ENCODE data around the gene SPOCK1. TPM values are rescaled to one million over a fixed set of nuclear protein-coding genes. Genes with fewer than 3 reads are reported as not detected.

SPOCK1 gene
- total RNA-seq, 4 donors from 2014 or later, result 46.5 to 52.7 (median 51.4) TPM

DNA sequence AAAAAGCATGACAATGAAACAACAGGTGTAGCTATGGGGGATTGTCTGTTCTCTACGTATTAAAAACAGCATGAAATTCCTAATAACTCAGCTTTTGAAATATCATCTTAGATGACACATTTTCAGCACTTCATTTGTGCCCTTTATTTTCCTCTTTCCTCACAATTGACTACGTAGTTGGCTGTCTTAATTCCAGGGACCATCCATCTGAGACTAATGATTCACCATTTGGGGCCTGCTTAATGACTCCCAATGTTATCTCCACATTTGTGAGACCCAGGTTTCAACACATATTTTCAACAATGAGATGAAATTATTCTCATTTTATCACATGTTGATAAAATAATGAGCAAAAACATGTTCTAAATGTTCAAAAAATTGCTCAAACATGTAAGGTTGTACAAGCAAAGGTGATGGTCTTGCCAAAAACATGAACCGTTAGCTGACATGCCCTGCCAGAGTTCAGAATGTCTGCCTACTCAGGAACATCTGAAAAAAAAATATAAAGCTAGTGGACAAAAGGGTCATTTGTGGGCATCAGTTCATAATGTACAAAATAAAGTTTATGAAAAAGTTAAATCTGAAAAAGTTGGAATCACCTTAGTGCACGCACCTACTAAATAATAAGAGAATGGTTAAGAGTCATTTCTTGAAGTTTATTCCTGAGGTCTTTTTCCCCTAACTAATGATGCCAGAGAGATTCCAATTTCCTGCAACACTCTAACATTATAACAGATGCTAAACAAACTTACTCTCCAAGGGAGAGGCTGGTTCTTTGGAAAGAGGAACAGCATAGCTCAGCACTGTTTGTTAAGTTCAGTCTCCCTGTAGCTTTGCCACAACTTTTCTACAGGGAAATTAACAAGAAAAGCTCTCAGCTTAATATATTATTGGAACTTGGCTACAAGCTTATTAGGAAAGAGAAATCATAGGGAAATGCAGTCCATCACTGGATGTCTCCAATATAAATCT lies 275.5 kb downstream of the SPOCK1 start:
- TF ChIP-seq, protein P1, sequence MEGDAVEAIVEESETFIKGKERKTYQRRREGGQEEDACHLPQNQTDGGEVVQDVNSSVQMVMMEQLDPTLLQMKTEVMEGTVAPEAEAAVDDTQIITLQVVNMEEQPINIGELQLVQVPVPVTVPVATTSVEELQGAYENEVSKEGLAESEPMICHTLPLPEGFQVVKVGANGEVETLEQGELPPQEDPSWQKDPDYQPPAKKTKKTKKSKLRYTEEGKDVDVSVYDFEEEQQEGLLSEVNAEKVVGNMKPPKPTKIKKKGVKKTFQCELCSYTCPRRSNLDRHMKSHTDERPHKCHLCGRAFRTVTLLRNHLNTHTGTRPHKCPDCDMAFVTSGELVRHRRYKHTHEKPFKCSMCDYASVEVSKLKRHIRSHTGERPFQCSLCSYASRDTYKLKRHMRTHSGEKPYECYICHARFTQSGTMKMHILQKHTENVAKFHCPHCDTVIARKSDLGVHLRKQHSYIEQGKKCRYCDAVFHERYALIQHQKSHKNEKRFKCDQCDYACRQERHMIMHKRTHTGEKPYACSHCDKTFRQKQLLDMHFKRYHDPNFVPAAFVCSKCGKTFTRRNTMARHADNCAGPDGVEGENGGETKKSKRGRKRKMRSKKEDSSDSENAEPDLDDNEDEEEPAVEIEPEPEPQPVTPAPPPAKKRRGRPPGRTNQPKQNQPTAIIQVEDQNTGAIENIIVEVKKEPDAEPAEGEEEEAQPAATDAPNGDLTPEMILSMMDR (IDR thresholded peaks at IDR 0.05), result no peak
- peak; percentile 45 for TF ChIP-seq POLR2AphosphoS5 (IDR thresholded peaks at IDR 0.05)
- no peak for TF ChIP-seq POLR2A (IDR thresholded peaks at IDR 0.05)
- no peak for TF ChIP-seq EP300 (IDR thresholded peaks at IDR 0.05)
- peak; percentile 85 for ATAC-seq
- peaks cover 0 to 14% (median 0%) of the 10 kb centered on the region in 3 donors for H3K4me1 ChIP-seq
- no peaks in the 10 kb centered on the region for H3K36me3 ChIP-seq
- H3K27me3 ChIP-seq, result no peaks in the 10 kb centered on the region
- H3K9me3 ChIP-seq, result no peaks in the 10 kb centered on the region
- H3K27ac ChIP-seq, result peak overlapping the region in 3 of 4 donors; percentile 21 to 62 (median 56)
- H3K4me3 ChIP-seq, result no peak overlapping the region
- 64 to 67% methylated on average over 4 of the region's 4 CpGs for WGBS, 2 donors (ENCODE audit: low coverage in 1 of 2)

DNA sequence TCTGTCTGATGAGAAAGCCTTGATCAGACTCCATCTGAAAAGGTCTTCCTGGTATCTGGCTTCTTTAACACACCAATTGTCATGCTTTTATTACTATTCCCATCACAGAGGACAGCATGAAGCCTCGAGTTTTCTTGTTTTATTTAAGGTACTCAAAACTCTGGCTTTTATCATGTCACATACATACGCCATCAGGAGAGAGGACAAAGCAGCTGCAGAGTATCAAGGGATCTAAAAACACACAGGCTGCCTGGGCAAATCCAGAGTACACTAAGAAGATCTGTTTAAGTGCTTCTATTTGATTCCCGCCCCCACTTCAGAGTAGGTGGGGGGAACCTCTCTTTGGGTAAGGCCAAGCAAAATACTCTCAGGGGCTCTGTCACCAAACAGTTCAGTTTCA lies 277.2 kb downstream of the SPOCK1 start:
- no peaks in the 10 kb centered on the region for H3K27me3 ChIP-seq
- H3K36me3 ChIP-seq, result no peaks in the 10 kb centered on the region
- no peak overlapping the region for H3K4me3 ChIP-seq
- no peak for ATAC-seq
- WGBS, 2 donors (ENCODE audit: low coverage in 1 of 2), result 0 to 36% methylated on average over 1 to 3 of the region's 3 CpGs
- H3K9me3 ChIP-seq, result no peaks in the 10 kb centered on the region
- peak overlapping the region in 1 of 4 donors; percentile 54 for H3K27ac ChIP-seq
- H3K4me1 ChIP-seq, result peaks cover 0 to 17% (median 0%) of the 10 kb centered on the region in 3 donors
- TF ChIP-seq POLR2AphosphoS5 (IDR thresholded peaks at IDR 0.05), result no peak
- TF ChIP-seq EP300 (IDR thresholded peaks at IDR 0.05), result no peak
- TF ChIP-seq, protein P1 (IDR thresholded peaks at IDR 0.05), result no peak
- no peak for TF ChIP-seq POLR2A (IDR thresholded peaks at IDR 0.05)

DNA sequence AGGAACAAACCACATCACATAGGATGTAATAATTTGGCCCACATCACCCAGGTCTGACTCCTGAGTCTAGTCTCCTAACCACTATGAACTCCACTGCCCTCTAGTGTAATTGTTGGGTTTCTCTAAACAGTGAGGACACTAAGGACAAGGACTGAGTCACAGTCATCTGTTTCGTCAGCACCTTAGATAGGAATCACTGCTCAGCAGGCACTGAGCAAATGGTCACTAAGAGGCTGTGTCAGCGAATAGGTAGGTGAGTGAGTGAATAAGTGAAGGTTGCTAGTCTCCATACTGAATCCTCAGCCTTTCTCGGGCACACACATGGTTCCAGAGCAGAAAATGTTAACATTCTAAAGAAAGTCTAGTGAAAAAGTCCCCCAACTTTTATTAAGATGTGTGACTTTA lies 278.6 kb downstream of the SPOCK1 start:
- Histone ChIP-seq H3K27me3 (no peaks in the 10 kb centered on the region), H3K4me3 (no peak overlapping the region), H3K36me3 (no peaks in the 10 kb centered on the region), H3K4me1 (peaks cover 0 to 17% (median 0%) of the 10 kb centered on the region in 3 donors), H3K9me3 (no peaks in the 10 kb centered on the region), H3K27ac (no peak overlapping the region)
- TF ChIP-seq POLR2A (IDR thresholded peaks at IDR 0.05), result no peak
- no peak for TF ChIP-seq POLR2AphosphoS5 (IDR thresholded peaks at IDR 0.05)
- no peak for TF ChIP-seq EP300 (IDR thresholded peaks at IDR 0.05)
- TF ChIP-seq, protein P1 (IDR thresholded peaks at IDR 0.05), result peak in 1 of 4 experiments; percentile 34
- ATAC-seq, result peak; percentile 50
- 71 to 74% methylated on average over 3 of the region's 3 CpGs for WGBS, 2 donors (ENCODE audit: low coverage in 1 of 2)

DNA sequence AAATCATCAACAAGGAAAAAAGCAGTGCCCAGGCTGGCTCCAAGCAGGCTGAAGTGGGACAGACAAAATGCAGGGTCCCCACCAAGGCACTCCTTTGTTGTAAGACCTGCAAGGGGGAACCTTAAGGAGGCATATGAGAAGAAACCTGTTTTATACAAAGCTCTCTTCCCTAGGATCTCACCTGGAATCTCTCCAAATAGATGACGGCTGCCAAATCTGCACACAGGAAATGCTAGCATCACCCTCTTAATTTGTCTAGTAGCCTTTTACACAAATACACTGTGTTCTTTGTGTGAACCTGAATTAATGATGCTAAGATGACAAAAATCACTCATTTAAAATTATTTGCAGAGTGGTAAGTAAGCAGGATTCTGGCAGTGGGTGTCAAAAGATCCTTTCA lies 280.2 kb downstream of the SPOCK1 start:
- Histone ChIP-seq H3K27ac (no peak overlapping the region), H3K36me3 (no peaks in the 10 kb centered on the region), H3K27me3 (no peaks in the 10 kb centered on the region), H3K4me3 (no peak overlapping the region), H3K9me3 (no peaks in the 10 kb centered on the region), H3K4me1 (peaks cover 0 to 11% (median 0%) of the 10 kb centered on the region in 3 donors)
- ATAC-seq, result no peak
- TF ChIP-seq, protein P1 (IDR thresholded peaks at IDR 0.05), result no peak
- TF ChIP-seq EP300 (IDR thresholded peaks at IDR 0.05) (no peak), POLR2A (IDR thresholded peaks at IDR 0.05) (no peak), POLR2AphosphoS5 (IDR thresholded peaks at IDR 0.05) (no peak)
- 8 to 27% methylated on average over 1 of the region's 1 CpG for WGBS, 2 donors (ENCODE audit: low coverage in 1 of 2)
